Spleen (tissue), 11 donors: ENCODE measurements around the gene SKIC2. TPM values are rescaled to one million over a fixed set of nuclear protein-coding genes. Genes with fewer than 3 reads are reported as not detected.
A peak's percentile ranks its signal among the peaks of the same experiment; 100 is the strongest.

Experiments used
- DNase-seq: peaks from one replicate; pipeline ENCODE4 v3.0.0-alpha.2; 2020
- H3K27ac ChIP-seq, 8 donors: fragments of 200-600 bp; sonication (generic) in 7 of 8; 1 replicate in 4 of 8; 2 replicates in 4 of 8; pipeline versions ENCODE4 v1.5.0 to v1.8.0; 2016 to 2021; ENCODE audit warnings: inconsistent platforms in 4 of 8, mild to moderate bottlenecking in 4 of 8, moderate library complexity in 1 of 8
- H3K27me3 ChIP-seq, 7 donors: fragments of 200-600 bp; sonication (generic) in 6 of 7; replicated peaks in 1 of 7; 1 replicate in 4 of 7; 2 replicates in 3 of 7; pipeline versions ENCODE4 v1.5.0 to v1.8.0; 2016 to 2021; ENCODE audit warnings: inconsistent platforms in 3 of 7, mild to moderate bottlenecking in 1 of 7
- H3K36me3 ChIP-seq, 6 donors: fragments of 200-600 bp; sonication (generic) in 5 of 6; 1 replicate in 4 of 6; 2 replicates in 2 of 6; pipeline versions ENCODE4 v1.5.0 to v1.8.0; 2016 to 2021; ENCODE audit warnings: inconsistent platforms in 2 of 6
- H3K4me1 ChIP-seq, 6 donors: fragments of 200-600 bp; sonication (generic) in 5 of 6; 1 replicate in 3 of 6; 2 replicates in 3 of 6; pipeline versions ENCODE4 v1.5.0 to v1.8.0; 2016 to 2021; ENCODE audit warnings: inconsistent platforms in 3 of 6
- H3K4me3 ChIP-seq, 8 donors: fragments of 200-600 bp; sonication (generic) in 7 of 8; 1 replicate in 4 of 8; 2 replicates in 4 of 8; pipeline versions ENCODE4 v1.5.0 to v1.8.0; 2016 to 2021; ENCODE audit warnings: inconsistent platforms in 4 of 8, mild to moderate bottlenecking in 4 of 8, moderate library complexity in 2 of 8
- H3K9me3 ChIP-seq, 8 donors: fragments of 200-600 bp; sonication (generic) in 7 of 8; 1 replicate in 4 of 8; 2 replicates in 4 of 8; pipeline versions ENCODE4 v1.5.0 to v1.8.0; 2016 to 2021; ENCODE audit warnings: inconsistent platforms in 4 of 8
- CTCF ChIP-seq, 11 experiments: fragments of 200-600 bp in 7 of 11; fragments of 450-650 bp in 4 of 11; sonication (generic) in 4 of 11; IDR thresholded peaks in 8 of 11; conservative IDR thresholded peaks in 3 of 11; 1 replicate in 7 of 11; 2 replicates in 4 of 11; pipeline versions ENCODE4 v1.4.0 to v1.8.0; 2016 to 2021; ENCODE audit warnings: antibody characterized with exemption in 11 of 11, inconsistent platforms in 4 of 11, mild to moderate bottlenecking in 1 of 11
- POLR2A ChIP-seq, 3 donors: fragments of 450-650 bp; IDR thresholded peaks; one replicate each; pipeline ENCODE4 v1.5.1; 2017; ENCODE audit warnings: antibody characterized with exemption in 3 of 3, mild to moderate bottlenecking in 1 of 3
- POLR2AphosphoS5 ChIP-seq, 3 donors: sonication (generic); formaldehyde crosslinking; IDR thresholded peaks; one replicate each; pipeline ENCODE4 v1.5.1; 2017; ENCODE audit warnings: antibody characterized with exemption in 3 of 3
- whole genome bisulfite sequencing, 5 donors: extraction: QIAGEN DNeasy Blood & Tissue Kit in 3 of 5; methylation state at CpG; one replicate each; pipeline versions ENCODE4 v1.1.5 to v1.1.7; 2013 to 2018; 5-methylcytosine and 5-hydroxymethylcytosine counted together
- intact Hi-C: fragments of 100-400 bp; cut with DNase I; formaldehyde crosslinking; loops from one replicate; pipeline ENCODE4 v1.15.0; 2023; ENCODE audit warnings: low total_unique reads
- polyA plus RNA-seq, 3 donors: library from polyadenylated mRNA; stranded (reverse); fragments of 200-250 nt; gene quantifications; one replicate each; pipeline ENCODE4 v1.2.1, GENCODE V29; 2013
- total RNA-seq, 7 donors: library from RNA; depleted of rRNA in 3 of 7; stranded (reverse); fragments of >200 nt in 3 of 7; fragmentation: NEBNext Ultra II Directional in 4 of 7; extraction: Animal tissue kit (Norgen Biotek cat#: 25700) in 4 of 7; gene quantifications; one replicate each; pipeline versions ENCODE4 v1.1.0 to v1.2.1, GENCODE V29; 2016 to 2021
- donor health status: healthy with polysubstance abuse.
- donor health status: DM: no; HTN: no; CAD: no; lungs with moderate emphysema.
- donor health status: DM: no; HTN: no; CAD: no.
- donor health status: Bipolar disorder and iron deficiency.
- donor health status: healthy.
- donor health status: DM: no; HTN: no; CAD: no.
- donor health status: DM: yes; HTN: yes; CAD: no.

Gene SKIC2
- total and polyA plus RNA-seq, 10 donors: 52.1 to 107 (median 85.2) TPM

DNA sequence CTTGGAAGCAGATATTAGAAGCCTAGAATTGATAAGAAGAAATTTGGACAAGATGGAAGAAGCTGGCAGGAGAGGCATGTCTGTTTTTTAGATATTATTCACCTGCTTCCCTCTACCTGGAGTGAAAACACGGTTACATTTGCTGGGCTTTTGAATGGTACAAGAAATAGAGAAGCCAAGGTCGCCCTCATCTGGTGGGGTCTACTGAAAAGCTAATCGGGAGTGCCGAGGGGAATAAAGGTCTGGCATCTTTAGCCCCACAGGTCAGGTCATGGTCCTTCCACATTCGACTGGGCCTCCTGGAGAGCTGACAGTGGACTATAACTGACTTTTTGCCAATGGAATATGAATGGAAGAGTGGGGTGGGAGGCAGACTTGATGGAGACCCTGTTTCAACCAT is 36.0 kb upstream of the SKIC2 start:
- Histone ChIP-seq H3K27ac (no peak overlapping the region), H3K36me3 (no peaks in the 10 kb centered on the region), H3K9me3 (no peaks in the 10 kb centered on the region), H3K27me3 (no peaks in the 10 kb centered on the region), H3K4me3 (no peak overlapping the region), H3K4me1 (peaks cover 0 to 9% (median 0%) of the 10 kb centered on the region in 6 donors)
- intact Hi-C loops: no loop called here
- TF ChIP-seq POLR2A (IDR thresholded peaks at IDR 0.05) (no peak), CTCF (IDR thresholded peaks at IDR 0.05 in 8 of 11, conservative IDR thresholded peaks at IDR 0.05 in 3 of 11) (peak in 1 of 11 experiments; percentile 13), POLR2AphosphoS5 (IDR thresholded peaks at IDR 0.05) (no peak)
- 14 to 26% (median 22%) methylated on average over 5 of the region's 5 CpGs for WGBS, 5 donors
- peak; percentile 28 for DNase-seq

GRCh38 chr6:31927242-31927862 is 31.6 kb upstream of the SKIC2 start, which contains the start of gene C2:
Gene C2, plus strand, starts transcription at chr6:31927717. Its CDS starts 36 bp downstream, at chr6:31927753.
- H3K27ac ChIP-seq: peak within 1 kb of the TSS; percentile 13 to 79 (median 64)
- no peaks in the 10 kb centered on the region for H3K27me3 ChIP-seq
- H3K9me3 ChIP-seq: no peaks in the 10 kb centered on the region
- TF ChIP-seq POLR2AphosphoS5 (IDR thresholded peaks at IDR 0.05) (peak in 1 of 3 donors; percentile 33), POLR2A (IDR thresholded peaks at IDR 0.05) (no peak)
- 48 to 74% (median 64%) methylated on average over 11 of the region's 11 CpGs for WGBS, 5 donors
- peak within 1 kb of the TSS; percentile 7 to 62 (median 27) for H3K4me3 ChIP-seq
- peaks cover 0 to 28% (median 0%) of the 10 kb centered on the region in 6 donors for H3K4me1 ChIP-seq
- no peaks in the 10 kb centered on the region for H3K36me3 ChIP-seq
- intact Hi-C loops: no loop called here
- no peak for DNase-seq

DNA sequence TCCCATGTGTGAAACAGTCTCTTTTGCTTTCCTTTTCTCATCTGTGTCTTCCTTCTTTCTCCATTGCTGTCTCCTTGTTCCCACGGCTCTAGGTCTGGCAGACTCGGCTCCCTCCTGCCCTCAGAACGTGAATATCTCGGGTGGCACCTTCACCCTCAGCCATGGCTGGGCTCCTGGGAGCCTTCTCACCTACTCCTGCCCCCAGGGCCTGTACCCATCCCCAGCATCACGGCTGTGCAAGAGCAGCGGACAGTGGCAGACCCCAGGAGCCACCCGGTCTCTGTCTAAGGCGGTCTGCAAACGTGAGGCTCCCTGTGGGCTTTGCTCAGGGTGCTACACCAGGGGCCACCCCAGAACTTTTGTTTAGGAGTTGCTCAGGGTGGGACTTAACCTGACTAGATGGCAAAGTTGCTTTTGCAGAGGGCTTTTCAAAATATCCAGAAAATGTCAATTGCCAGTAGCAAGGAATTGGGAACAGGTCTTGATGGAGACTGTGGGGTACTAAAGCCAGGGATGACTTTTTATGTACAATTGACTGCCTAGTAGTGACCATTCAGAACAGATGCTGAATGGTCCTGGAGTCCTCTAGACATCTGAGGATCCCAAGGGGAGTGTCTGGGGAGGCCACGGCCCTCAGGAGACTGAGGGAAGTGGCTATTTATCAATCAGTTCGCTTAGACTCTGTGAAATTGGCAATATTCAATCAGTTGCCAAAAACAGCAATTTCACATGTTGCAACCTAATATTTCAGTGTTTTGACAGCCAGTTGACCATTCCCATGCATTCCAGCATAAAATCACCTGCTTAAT is 30.9 kb upstream of the SKIC2 start:
- Histone ChIP-seq H3K9me3 (no peaks in the 10 kb centered on the region), H3K27ac (peak overlapping the region; percentile 13 to 79 (median 64)), H3K4me3 (peak overlapping the region; percentile 7 to 62 (median 27)), H3K4me1 (peaks cover 0 to 28% (median 0%) of the 10 kb centered on the region in 6 donors), H3K27me3 (no peaks in the 10 kb centered on the region), H3K36me3 (no peaks in the 10 kb centered on the region)
- TF ChIP-seq POLR2AphosphoS5 (IDR thresholded peaks at IDR 0.05): no peak
- no peak for TF ChIP-seq CTCF (IDR thresholded peaks at IDR 0.05 in 8 of 11, conservative IDR thresholded peaks at IDR 0.05 in 3 of 11)
- no peak for TF ChIP-seq POLR2A (IDR thresholded peaks at IDR 0.05)
- intact Hi-C loops: no loop called here
- 66 to 81% (median 73%) methylated on average over 11 of the region's 11 CpGs for WGBS, 5 donors
- DNase-seq: no peak

DNA sequence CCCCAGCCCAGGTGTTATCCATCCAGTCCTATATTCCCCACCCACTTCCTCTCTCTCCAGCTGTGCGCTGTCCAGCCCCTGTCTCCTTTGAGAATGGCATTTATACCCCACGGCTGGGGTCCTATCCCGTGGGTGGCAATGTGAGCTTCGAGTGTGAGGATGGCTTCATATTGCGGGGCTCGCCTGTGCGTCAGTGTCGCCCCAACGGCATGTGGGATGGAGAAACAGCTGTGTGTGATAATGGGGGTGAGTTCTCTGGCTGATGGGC is 30.4 kb upstream of the SKIC2 start:
- no peaks in the 10 kb centered on the region for H3K27me3 ChIP-seq
- peak overlapping the region in 4 of 8 donors; percentile 17 to 62 (median 30) for H3K4me3 ChIP-seq
- intact Hi-C loops: no loop called here
- H3K27ac ChIP-seq: peak overlapping the region in 3 of 8 donors; percentile 29 to 79 (median 69)
- H3K36me3 ChIP-seq: peaks cover 0 to 1% (median 0%) of the 10 kb centered on the region in 6 donors
- 76 to 90% (median 88%) methylated on average over 8 to 9 of the region's 9 CpGs for WGBS, 5 donors
- peaks cover 0 to 28% (median 0%) of the 10 kb centered on the region in 6 donors for H3K4me1 ChIP-seq
- TF ChIP-seq POLR2A (IDR thresholded peaks at IDR 0.05): no peak
- TF ChIP-seq POLR2AphosphoS5 (IDR thresholded peaks at IDR 0.05): no peak
- TF ChIP-seq CTCF (IDR thresholded peaks at IDR 0.05 in 8 of 11, conservative IDR thresholded peaks at IDR 0.05 in 3 of 11): no peak
- no peaks in the 10 kb centered on the region for H3K9me3 ChIP-seq
- peak; percentile 20 for DNase-seq
